GM06990 (cell line): Measurements from ENCODE around the gene COPS8.

ENCODE experiments used
- DNase-seq: peaks from one replicate; pipeline ENCODE4 v3.0.0-alpha.2; 2011; ENCODE audit not compliant: insufficient read length; ENCODE audit errors: extremely low read depth
- H3K27me3 ChIP-seq: replicated peaks from 2 replicates; pipeline ENCODE4 v1.6.0; 2011; ENCODE audit warnings: low read length; ENCODE audit not compliant: control insufficient read depth, insufficient read depth
- H3K36me3 ChIP-seq: 2 replicates; pipeline ENCODE4 v1.5.1; 2011; ENCODE audit warnings: low read length; ENCODE audit not compliant: control insufficient read depth, insufficient read depth
- H3K4me3 ChIP-seq: replicated peaks from 2 replicates; pipeline ENCODE4 v1.5.1; 2011; ENCODE audit warnings: low read depth, mild to moderate bottlenecking, control low read depth, low read length
- TF ChIP-seq, protein P1 (sequence below): IDR thresholded peaks from 2 replicates; pipeline ENCODE4 v1.5.1; 2011; ENCODE audit warnings: low read length, control low read depth, mild to moderate bottlenecking, inconsistent platforms; ENCODE audit not compliant: insufficient read depth, poor library complexity, severe bottlenecking

The COPS8 gene

DNA sequence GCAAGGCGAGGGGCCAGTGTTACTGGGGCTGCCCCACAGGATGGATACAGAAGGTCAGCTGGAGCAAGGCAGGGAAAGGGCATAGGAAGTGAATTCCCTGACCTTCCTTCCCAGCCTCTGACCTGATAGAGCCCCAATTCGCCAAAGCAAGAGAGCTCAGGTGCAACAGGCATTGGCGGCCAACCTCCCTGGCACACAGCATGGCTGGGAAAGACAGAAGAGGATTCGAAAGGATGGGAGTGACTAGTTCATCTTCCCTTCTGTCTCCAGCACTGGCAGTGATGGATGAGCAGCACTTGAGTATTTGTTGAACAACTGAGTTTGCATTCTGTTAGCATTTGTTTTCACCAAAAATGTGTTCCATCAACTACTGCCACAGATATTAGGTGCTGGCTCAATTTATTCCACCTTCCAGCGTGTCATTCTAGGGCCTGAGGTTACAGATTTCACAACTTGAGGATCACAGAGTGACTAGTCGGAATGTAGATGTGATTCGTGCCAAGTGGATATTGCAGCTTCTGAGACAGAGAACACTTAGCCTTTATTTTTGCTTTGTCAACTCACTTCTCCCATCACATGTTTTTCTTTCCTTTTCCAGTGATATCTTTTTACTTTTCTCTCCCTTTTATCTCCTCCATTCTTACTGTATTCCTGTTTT is 6.2 kb downstream of the COPS8 start:
- no peak for DNase-seq
- Histone ChIP-seq H3K27me3 (no peaks in the 10 kb centered on the region), H3K36me3 (peaks cover 3% of the 10 kb centered on the region; the same call in 1 of the 2 replicates), H3K4me3 (no peak overlapping the region)
- TF ChIP-seq, protein P1, sequence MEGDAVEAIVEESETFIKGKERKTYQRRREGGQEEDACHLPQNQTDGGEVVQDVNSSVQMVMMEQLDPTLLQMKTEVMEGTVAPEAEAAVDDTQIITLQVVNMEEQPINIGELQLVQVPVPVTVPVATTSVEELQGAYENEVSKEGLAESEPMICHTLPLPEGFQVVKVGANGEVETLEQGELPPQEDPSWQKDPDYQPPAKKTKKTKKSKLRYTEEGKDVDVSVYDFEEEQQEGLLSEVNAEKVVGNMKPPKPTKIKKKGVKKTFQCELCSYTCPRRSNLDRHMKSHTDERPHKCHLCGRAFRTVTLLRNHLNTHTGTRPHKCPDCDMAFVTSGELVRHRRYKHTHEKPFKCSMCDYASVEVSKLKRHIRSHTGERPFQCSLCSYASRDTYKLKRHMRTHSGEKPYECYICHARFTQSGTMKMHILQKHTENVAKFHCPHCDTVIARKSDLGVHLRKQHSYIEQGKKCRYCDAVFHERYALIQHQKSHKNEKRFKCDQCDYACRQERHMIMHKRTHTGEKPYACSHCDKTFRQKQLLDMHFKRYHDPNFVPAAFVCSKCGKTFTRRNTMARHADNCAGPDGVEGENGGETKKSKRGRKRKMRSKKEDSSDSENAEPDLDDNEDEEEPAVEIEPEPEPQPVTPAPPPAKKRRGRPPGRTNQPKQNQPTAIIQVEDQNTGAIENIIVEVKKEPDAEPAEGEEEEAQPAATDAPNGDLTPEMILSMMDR = no peak

DNA sequence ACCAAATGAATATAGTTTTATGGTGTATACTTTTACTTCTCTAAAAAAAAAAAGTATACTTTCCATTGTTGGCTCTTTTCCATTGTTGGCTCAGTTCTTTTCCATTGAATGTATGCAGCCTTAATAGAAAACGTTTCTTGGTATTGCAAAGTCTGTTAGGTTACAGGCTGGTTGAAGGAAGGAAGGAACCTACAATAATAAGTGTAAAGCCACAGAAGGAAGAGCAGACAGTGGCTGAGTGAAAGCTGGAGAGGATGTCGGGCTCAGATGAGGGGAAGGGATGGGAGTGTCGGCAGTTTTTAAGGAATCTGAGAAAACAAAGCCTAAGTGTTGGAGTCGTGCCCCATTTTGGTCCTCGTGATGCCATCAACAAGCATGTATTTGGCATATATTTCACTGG is 6.8 kb downstream of the COPS8 start:
- TF ChIP-seq, protein P1 = no peak
- no peak overlapping the region for H3K4me3 ChIP-seq
- no peaks in the 10 kb centered on the region for H3K27me3 ChIP-seq
- no peak for DNase-seq
- H3K36me3 ChIP-seq = peaks cover 3% of the 10 kb centered on the region

DNA sequence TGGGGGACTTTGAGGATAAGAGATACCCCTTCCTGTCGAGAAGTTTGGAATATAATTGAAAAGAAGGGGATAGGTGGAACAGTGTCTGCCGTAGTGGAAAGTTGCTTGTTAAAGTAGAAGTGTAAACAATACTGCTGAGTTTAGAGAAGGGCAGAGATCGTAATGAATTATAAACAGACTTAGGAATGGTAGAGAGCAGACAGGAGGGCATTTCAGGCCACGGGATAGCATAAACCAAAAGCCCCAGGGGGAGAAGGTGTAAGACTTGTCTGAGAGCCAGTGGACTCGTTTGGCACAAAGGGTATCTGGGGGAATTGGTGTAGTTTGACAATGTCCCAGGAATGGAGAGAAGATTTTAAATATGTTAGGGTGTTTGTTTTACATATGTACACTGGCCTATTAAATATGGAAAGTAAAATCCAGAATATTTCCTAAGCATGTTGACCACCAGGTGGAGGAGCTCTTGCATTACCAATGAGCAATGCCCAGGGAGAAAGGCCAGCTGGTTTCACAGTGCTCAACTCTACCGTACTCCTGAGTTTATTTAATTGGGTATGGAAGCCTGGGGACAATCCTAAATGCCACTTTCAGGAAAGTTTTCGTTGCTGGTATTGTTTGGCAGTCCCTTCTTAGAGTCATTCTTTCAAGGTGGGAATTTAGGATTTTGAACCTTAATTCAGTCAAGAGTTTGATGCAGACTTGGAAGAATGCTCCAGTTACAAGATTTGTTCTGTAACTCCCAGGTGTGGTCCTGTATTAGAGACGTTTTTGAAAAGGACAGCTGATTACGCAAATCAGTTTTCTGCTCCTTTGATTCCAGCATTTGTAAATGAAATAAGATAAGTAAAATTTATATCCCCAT is 7.5 kb downstream of the COPS8 start:
- H3K36me3 ChIP-seq = peaks cover 3% of the 10 kb centered on the region
- DNase-seq = no peak
- TF ChIP-seq, protein P1 = no peak
- H3K4me3 ChIP-seq = no peak overlapping the region
- H3K27me3 ChIP-seq = no peaks in the 10 kb centered on the region

DNA sequence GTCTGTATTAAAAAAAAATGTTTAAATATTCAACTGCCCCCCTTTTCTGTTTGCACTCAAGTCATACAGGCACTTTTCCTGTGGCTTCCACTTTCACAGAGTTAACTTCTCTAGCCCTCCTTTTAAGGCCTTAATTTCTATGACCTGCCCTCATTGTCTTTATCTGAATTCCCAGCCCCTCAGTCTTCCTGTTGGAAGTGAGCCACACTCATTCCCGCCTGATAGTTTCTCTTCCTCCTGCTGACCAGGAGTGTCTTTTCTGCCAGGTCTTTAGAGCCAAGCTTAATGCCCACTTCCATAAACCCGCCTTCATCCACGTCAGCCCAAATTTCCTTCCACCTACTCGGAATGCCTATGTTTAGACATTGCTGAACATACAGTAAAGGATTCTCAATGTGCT is 10.5 kb downstream of the COPS8 start:
- Histone ChIP-seq H3K27me3 (no peaks in the 10 kb centered on the region), H3K36me3 (peaks cover 4% of the 10 kb centered on the region), H3K4me3 (no peak overlapping the region)
- DNase-seq = no peak
- TF ChIP-seq, protein P1 = no peak

DNA sequence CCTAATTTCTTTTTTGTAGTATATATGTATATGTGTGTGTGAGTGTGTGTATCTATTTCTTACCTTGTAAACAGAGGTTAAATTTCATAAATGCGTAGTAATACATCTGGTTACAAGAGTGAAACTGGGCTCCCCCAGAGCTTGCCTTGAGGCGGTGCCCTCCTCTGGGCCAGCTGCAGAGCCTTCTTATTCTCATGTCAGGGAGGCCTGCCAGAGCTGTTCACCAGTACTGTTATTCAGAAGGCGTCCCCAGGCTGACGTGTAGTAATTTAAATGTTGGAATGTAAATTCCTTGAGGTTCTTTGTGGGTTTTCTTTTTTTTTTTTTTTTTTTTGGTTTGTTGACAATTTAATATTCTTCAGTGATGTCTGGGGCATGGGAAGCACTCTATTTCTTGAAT is 11.2 kb downstream of the COPS8 start:
- Histone ChIP-seq H3K27me3 (no peaks in the 10 kb centered on the region), H3K36me3 (peaks cover 4% of the 10 kb centered on the region), H3K4me3 (no peak overlapping the region)
- TF ChIP-seq, protein P1 = no peak
- DNase-seq = no peak
